ENCODE results near the gene LINGO1. TPM values are rescaled to one million over a fixed set of nuclear protein-coding genes. Genes with fewer than 3 reads are reported as not detected.
A peak's percentile ranks its signal among the peaks of the same experiment; 100 is the strongest.

Gene LINGO1
- total RNA-seq, 1 donor from 2014 or later, result 0.78 TPM

- ATAC-seq, result no peak
These were observed 50.7 kb downstream of the LINGO1 start for GRCh38 chr15:77581896-77582569.

GRCh38 chr15:77580996-77581682 lies 51.6 kb downstream of the LINGO1 start:
- intact Hi-C loops (cut with DNase I), result no loop called here
- DNase-seq (ENCODE audit: missing footprints), result no peak
- peak; percentile 62 for ATAC-seq

More at GRCh38 chr15:77581896-77582569, 50.7 kb downstream of the LINGO1 start:
- intact Hi-C loops (cut with DNase I), result no loop called here
- no peak for DNase-seq (ENCODE audit: missing footprints)

GRCh38 chr15:77579498-77580188 lies 53.1 kb downstream of the LINGO1 start:
- DNase-seq (ENCODE audit: missing footprints) (peak; percentile 15), ATAC-seq (no peak)
- intact Hi-C loops (cut with DNase I), result no loop called here

- ATAC-seq, result no peak
- intact Hi-C loops (cut with DNase I), result no loop called here
- DNase-seq (ENCODE audit: missing footprints), result peak; percentile 64
These were observed 53.9 kb downstream of the LINGO1 start for GRCh38 chr15:77578641-77579372.

- DNase-seq (ENCODE audit: missing footprints), result peak; percentile 11
- ATAC-seq, result no peak
- intact Hi-C loops (cut with DNase I), result no loop called here
These were observed 55.3 kb downstream of the LINGO1 start for GRCh38 chr15:77577366-77577950.

- intact Hi-C loops (cut with DNase I), result no loop called here
- ATAC-seq (no peak), DNase-seq (ENCODE audit: missing footprints) (peak; percentile 5)
These were observed 56.2 kb downstream of the LINGO1 start for GRCh38 chr15:77576538-77576937.

GRCh38 chr15:77575203-77575934 lies 57.3 kb downstream of the LINGO1 start:
- ATAC-seq, result no peak
- peak; percentile 54 for DNase-seq (ENCODE audit: missing footprints)
- intact Hi-C loops (cut with DNase I), result no loop called here

- no peak for ATAC-seq
- intact Hi-C loops (cut with DNase I), result no loop called here
- peak; percentile 0 for DNase-seq (ENCODE audit: missing footprints)
These were observed 58.0 kb downstream of the LINGO1 start for GRCh38 chr15:77574521-77575202.

- intact Hi-C loops (cut with DNase I), result no loop called here
- ATAC-seq (no peak), DNase-seq (ENCODE audit: missing footprints) (peak; percentile 4)
These were observed 58.9 kb downstream of the LINGO1 start for GRCh38 chr15:77573802-77574201.

- ATAC-seq (no peak), DNase-seq (ENCODE audit: missing footprints) (no peak)
- intact Hi-C loops (cut with DNase I), result no loop called here
These were observed 60.5 kb downstream of the LINGO1 start for GRCh38 chr15:77572186-77572585.

- intact Hi-C loops (cut with DNase I), result no loop called here
- DNase-seq (ENCODE audit: missing footprints) (peak; percentile 15), ATAC-seq (no peak)
These were observed 61.0 kb downstream of the LINGO1 start for GRCh38 chr15:77571741-77572140.

GRCh38 chr15:77571181-77571580 lies 61.5 kb downstream of the LINGO1 start:
- intact Hi-C loops (cut with DNase I), result no loop called here
- ATAC-seq (no peak), DNase-seq (ENCODE audit: missing footprints) (peak; percentile 59)

GRCh38 chr15:77569729-77570125 lies 63.0 kb downstream of the LINGO1 start:
- ATAC-seq (peak; percentile 43), DNase-seq (ENCODE audit: missing footprints) (peak; percentile 17)
- intact Hi-C loops (cut with DNase I), result no loop called here

- intact Hi-C loops (cut with DNase I), result no loop called here
- ATAC-seq, result peak; percentile 64
- DNase-seq (ENCODE audit: missing footprints), result peak; percentile 73
These were observed 63.6 kb downstream of the LINGO1 start for GRCh38 chr15:77568973-77569728.

- DNase-seq (ENCODE audit: missing footprints) (peak; percentile 49), ATAC-seq (no peak)
- intact Hi-C loops (cut with DNase I), result no loop called here
These were observed 64.4 kb downstream of the LINGO1 start for GRCh38 chr15:77568014-77568972.

GRCh38 chr15:77567202-77567601 lies 65.5 kb downstream of the LINGO1 start:
- ATAC-seq (no peak), DNase-seq (ENCODE audit: missing footprints) (peak; percentile 48)
- intact Hi-C loops (cut with DNase I), result no loop called here

All from Right ventricle myocardium inferior (tissue), 1 donor.